H9 (cell line): ENCODE measurements around the gene SMTN. TPM values are rescaled to one million over a fixed set of nuclear protein-coding genes. Genes with fewer than 3 reads are reported as not detected.

ENCODE experiments used
- DNase-seq: peaks from one replicate; pipeline ENCODE4 v3.0.0-alpha.2; 2017
- H2AFZ ChIP-seq: one replicate; pipeline ENCODE4 v1.6.1; 2013; ENCODE audit warnings: mild to moderate bottlenecking, low read length, control low read depth, moderate library complexity
- H2AK5ac ChIP-seq: 2 replicates; pipeline ENCODE4 v1.6.1; 2013; ENCODE audit warnings: low read length, control low read depth, mixed read lengths; ENCODE audit not compliant: insufficient read length
- H2BK120ac ChIP-seq: one replicate; pipeline ENCODE4 v1.6.1; 2013; ENCODE audit warnings: low read depth, mild to moderate bottlenecking, low read length, control low read depth, inconsistent platforms; ENCODE audit not compliant: poor library complexity, severe bottlenecking
- H2BK12ac ChIP-seq: 2 replicates; pipeline ENCODE4 v1.6.1; 2013; ENCODE audit warnings: low read length, control low read depth, mixed read lengths, low read depth; ENCODE audit not compliant: insufficient read length
- H2BK15ac ChIP-seq: 2 replicates; pipeline ENCODE4 v1.6.1; 2013; ENCODE audit warnings: low read depth, low read length, control low read depth
- H2BK20ac ChIP-seq: one replicate; pipeline ENCODE4 v1.6.1; 2013; ENCODE audit warnings: low read depth, mild to moderate bottlenecking, low read length, control low read depth, inconsistent platforms; ENCODE audit not compliant: poor library complexity, severe bottlenecking
- H2BK5ac ChIP-seq: 2 replicates; pipeline ENCODE4 v1.6.1; 2013; ENCODE audit warnings: low read length, control low read depth, mixed read lengths; ENCODE audit not compliant: insufficient read length
- H3K14ac ChIP-seq: 2 replicates; pipeline ENCODE4 v1.6.1; 2013; ENCODE audit warnings: low read length, control low read depth; ENCODE audit not compliant: insufficient read depth
- H3K18ac ChIP-seq: 2 replicates; pipeline ENCODE4 v1.6.1; 2013; ENCODE audit warnings: low read depth, mild to moderate bottlenecking, mixed read lengths, low read length, control low read depth; ENCODE audit not compliant: insufficient read length
- H3K23ac ChIP-seq: 2 replicates; pipeline ENCODE4 v1.6.1; 2013; ENCODE audit warnings: low read length, control low read depth, mixed read lengths, low read depth; ENCODE audit not compliant: insufficient read length
- H3K23me2 ChIP-seq: 2 replicates; pipeline ENCODE4 v1.6.1; 2013; ENCODE audit warnings: low read depth, mild to moderate bottlenecking, mixed read lengths, low read length, control low read depth; ENCODE audit not compliant: insufficient read length, poor library complexity, severe bottlenecking
- H3K27ac ChIP-seq: 2 replicates; pipeline ENCODE4 v1.5.1; 2013; ENCODE audit warnings: low read length, control low read depth, mixed read lengths, low read depth; ENCODE audit not compliant: insufficient read length
- H3K27me3 ChIP-seq: 2 replicates; pipeline ENCODE4 v1.6.1; 2013; ENCODE audit warnings: low read length, control low read depth, inconsistent platforms; ENCODE audit not compliant: insufficient read depth
- H3K4ac ChIP-seq: 2 replicates; pipeline ENCODE4 v1.6.1; 2013; ENCODE audit warnings: low read depth, mild to moderate bottlenecking, control low read depth, inconsistent platforms, low read length, moderate library complexity
- H3K4me1 ChIP-seq: 2 replicates; pipeline ENCODE4 v1.6.1; 2013; ENCODE audit warnings: low read length, control low read depth, inconsistent platforms; ENCODE audit not compliant: insufficient read depth
- H3K4me2 ChIP-seq: 2 replicates; pipeline ENCODE4 v1.6.1; 2013; ENCODE audit warnings: low read length, control low read depth, mixed read lengths; ENCODE audit not compliant: insufficient read length, insufficient read depth
- H3K56ac ChIP-seq: 2 replicates; pipeline ENCODE4 v1.6.1; 2013; ENCODE audit warnings: low read depth, mild to moderate bottlenecking, mixed read lengths, low read length, control low read depth; ENCODE audit not compliant: insufficient read length
- H3K79me1 ChIP-seq: 2 replicates; pipeline ENCODE4 v1.6.1; 2013; ENCODE audit warnings: low read depth, mild to moderate bottlenecking, moderate library complexity, low read length, control low read depth, inconsistent platforms; ENCODE audit not compliant: insufficient read depth, poor library complexity, severe bottlenecking
- H3K79me2 ChIP-seq: 2 replicates; pipeline ENCODE4 v1.6.1; 2013; ENCODE audit warnings: low read length, control low read depth, inconsistent platforms; ENCODE audit not compliant: insufficient read depth
- H3K9ac ChIP-seq: 2 replicates; pipeline ENCODE4 v1.6.1; 2013; ENCODE audit warnings: low read length, control low read depth, mixed read lengths; ENCODE audit not compliant: insufficient read length; ENCODE audit errors: extremely low read depth
- H3K9me3 ChIP-seq: one replicate; pipeline ENCODE4 v1.6.1; 2013; ENCODE audit warnings: low read depth, low read length, inconsistent platforms; ENCODE audit not compliant: control insufficient read depth
- H3T11ph ChIP-seq: one replicate; pipeline ENCODE4 v1.6.1; 2013; ENCODE audit warnings: mild to moderate bottlenecking, low read length, control low read depth, inconsistent platforms
- H4K20me1 ChIP-seq: one replicate; pipeline ENCODE4 v1.6.1; 2013; ENCODE audit not compliant: control insufficient read depth, insufficient read length, insufficient read depth
- H4K5ac ChIP-seq: 2 replicates; pipeline ENCODE4 v1.6.1; 2013; ENCODE audit warnings: low read depth, mild to moderate bottlenecking, mixed read lengths, low read length, control low read depth; ENCODE audit not compliant: insufficient read length
- H4K8ac ChIP-seq: replicated peaks from 2 replicates; pipeline ENCODE4 v1.6.1; 2013; ENCODE audit warnings: low read length, control low read depth, mixed read lengths, low read depth; ENCODE audit not compliant: insufficient read length
- H4K91ac ChIP-seq: 2 replicates; pipeline ENCODE4 v1.6.1; 2013; ENCODE audit warnings: low read depth, mild to moderate bottlenecking, moderate library complexity, mixed read lengths, low read length, control low read depth; ENCODE audit not compliant: insufficient read length
- H3K27ac Mint-ChIP-seq, 3 experiments: 2 replicates in 2 of 3; 3 replicates in 1 of 3; pipeline ENCODE4 v1.8.0; 2020 to 2021; ENCODE audit warnings: mixed read lengths in 3 of 3, mild to moderate bottlenecking in 1 of 3, moderate library complexity in 1 of 3
- H3K27me3 Mint-ChIP-seq: 2 replicates; pipeline ENCODE4 v1.8.0; 2021; ENCODE audit warnings: low read depth, mild to moderate bottlenecking, moderate library complexity, mixed read lengths
- H3K36me3 Mint-ChIP-seq, 3 experiments: 2 replicates in 2 of 3; 3 replicates in 1 of 3; pipeline ENCODE4 v1.8.0; 2020 to 2021; ENCODE audit warnings: low read depth in 3 of 3, mixed read lengths in 3 of 3; ENCODE audit not compliant: insufficient read depth in 1 of 3
- H3K4me1 Mint-ChIP-seq, 2 experiments: 2 replicates each; pipeline ENCODE4 v1.8.0; 2020; ENCODE audit warnings: mixed read lengths in 2 of 2
- H3K4me3 Mint-ChIP-seq, 2 experiments: 2 replicates in 1 of 2; 3 replicates in 1 of 2; pipeline ENCODE4 v1.8.0; 2020 to 2021; ENCODE audit warnings: mild to moderate bottlenecking in 2 of 2, mixed read lengths in 2 of 2, moderate library complexity in 1 of 2
- H3K9me3 Mint-ChIP-seq, 2 experiments: 2 replicates in 1 of 2; 3 replicates in 1 of 2; pipeline ENCODE4 v1.8.0; 2020; ENCODE audit warnings: mild to moderate bottlenecking in 2 of 2, mixed read lengths in 2 of 2, moderate library complexity in 1 of 2
- WGBS: extraction: QIAGEN DNeasy Blood & Tissue Kit; methylation state at CpG from one replicate; pipeline ENCODE4 v1.1.7; 2013; ENCODE audit warnings: missing lambda C conversion rate, low lambda C conversion rate, mixed read lengths; ENCODE audit not compliant: insufficient read length; ENCODE audit errors: extremely low coverage; 5-methylcytosine and 5-hydroxymethylcytosine counted together
- total RNA-seq: library from RNA; stranded (reverse); gene quantifications from 2 replicates; pipeline ENCODE4 v1.2.1, GENCODE V29; 2021
- TF ChIP-seq, protein P1 (sequence below): fragments of 200-600 bp; sonication (generic); conservative IDR thresholded peaks from 3 replicates; pipeline ENCODE4 v1.8.0; 2021; ENCODE audit warnings: antibody characterized with exemption, mild to moderate bottlenecking

The SMTN gene
- total RNA-seq, 1 experiment from 2014 or later, result 23.4 TPM

GRCh38 chr22:31136711-31137110 is 55.6 kb downstream of the SMTN start:
- Histone ChIP-seq H4K91ac (no peak overlapping the region), H3K14ac (no peak overlapping the region), H3K27me3 (no peaks in the 10 kb centered on the region), H3K9ac (no peak overlapping the region), H3K4me1 (peaks cover 7% of the 10 kb centered on the region; the same call in 1 of the 2 replicates), H3K4me2 (no peak overlapping the region), H3K18ac (no peak overlapping the region), H2AK5ac (no peak overlapping the region), H3K23ac (no peak overlapping the region), H3K79me2 (peaks cover 10% of the 10 kb centered on the region; the same call in 1 of the 2 replicates), H3K56ac (no peak overlapping the region), H2BK12ac (no peak overlapping the region), H3K4ac (no peak overlapping the region), H3K79me1 (peaks cover 9% of the 10 kb centered on the region), H2BK120ac (no peak overlapping the region), H3K23me2 (peaks cover 11% of the 10 kb centered on the region), H4K5ac (no peak overlapping the region), H2BK20ac (no peak overlapping the region), H2BK15ac (no peak overlapping the region), H2AFZ (no peak overlapping the region), H3T11ph (no peak overlapping the region), H4K20me1 (no peaks in the 10 kb centered on the region), H3K27ac (no peak overlapping the region), H4K8ac (no peak overlapping the region), H2BK5ac (no peak overlapping the region), H3K9me3 (no peaks in the 10 kb centered on the region)
- TF ChIP-seq, protein P1, sequence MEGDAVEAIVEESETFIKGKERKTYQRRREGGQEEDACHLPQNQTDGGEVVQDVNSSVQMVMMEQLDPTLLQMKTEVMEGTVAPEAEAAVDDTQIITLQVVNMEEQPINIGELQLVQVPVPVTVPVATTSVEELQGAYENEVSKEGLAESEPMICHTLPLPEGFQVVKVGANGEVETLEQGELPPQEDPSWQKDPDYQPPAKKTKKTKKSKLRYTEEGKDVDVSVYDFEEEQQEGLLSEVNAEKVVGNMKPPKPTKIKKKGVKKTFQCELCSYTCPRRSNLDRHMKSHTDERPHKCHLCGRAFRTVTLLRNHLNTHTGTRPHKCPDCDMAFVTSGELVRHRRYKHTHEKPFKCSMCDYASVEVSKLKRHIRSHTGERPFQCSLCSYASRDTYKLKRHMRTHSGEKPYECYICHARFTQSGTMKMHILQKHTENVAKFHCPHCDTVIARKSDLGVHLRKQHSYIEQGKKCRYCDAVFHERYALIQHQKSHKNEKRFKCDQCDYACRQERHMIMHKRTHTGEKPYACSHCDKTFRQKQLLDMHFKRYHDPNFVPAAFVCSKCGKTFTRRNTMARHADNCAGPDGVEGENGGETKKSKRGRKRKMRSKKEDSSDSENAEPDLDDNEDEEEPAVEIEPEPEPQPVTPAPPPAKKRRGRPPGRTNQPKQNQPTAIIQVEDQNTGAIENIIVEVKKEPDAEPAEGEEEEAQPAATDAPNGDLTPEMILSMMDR, result no peak
- Mint-ChIP-seq H3K9me3 (no peaks in the 10 kb centered on the region), H3K4me3 (no peak overlapping the region), H3K27me3 (no peaks in the 10 kb centered on the region; the same call in 1 of the 2 replicates), H3K36me3 (peaks cover 26 to 34% (median 29%) of the 10 kb centered on the region in 3 experiments; a peak in 6 of 7 replicates), H3K27ac (no peak overlapping the region), H3K4me1 (peaks cover 14 to 20% of the 10 kb centered on the region in 2 experiments)
- WGBS, result no CpG with 5 or more reads among the region's 16 CpGs
- no peak for DNase-seq
